Superior temporal gyrus (tissue), 1 donor: ENCODE results near the gene PRCC.
A peak's percentile ranks its signal among the peaks of the same experiment; 100 is the strongest.

Source experiments
- DNase-seq: peaks from one replicate; pipeline ENCODE4 v3.0.0-alpha.2; 2016; ENCODE audit errors: extremely low spot score

The PRCC gene

DNA sequence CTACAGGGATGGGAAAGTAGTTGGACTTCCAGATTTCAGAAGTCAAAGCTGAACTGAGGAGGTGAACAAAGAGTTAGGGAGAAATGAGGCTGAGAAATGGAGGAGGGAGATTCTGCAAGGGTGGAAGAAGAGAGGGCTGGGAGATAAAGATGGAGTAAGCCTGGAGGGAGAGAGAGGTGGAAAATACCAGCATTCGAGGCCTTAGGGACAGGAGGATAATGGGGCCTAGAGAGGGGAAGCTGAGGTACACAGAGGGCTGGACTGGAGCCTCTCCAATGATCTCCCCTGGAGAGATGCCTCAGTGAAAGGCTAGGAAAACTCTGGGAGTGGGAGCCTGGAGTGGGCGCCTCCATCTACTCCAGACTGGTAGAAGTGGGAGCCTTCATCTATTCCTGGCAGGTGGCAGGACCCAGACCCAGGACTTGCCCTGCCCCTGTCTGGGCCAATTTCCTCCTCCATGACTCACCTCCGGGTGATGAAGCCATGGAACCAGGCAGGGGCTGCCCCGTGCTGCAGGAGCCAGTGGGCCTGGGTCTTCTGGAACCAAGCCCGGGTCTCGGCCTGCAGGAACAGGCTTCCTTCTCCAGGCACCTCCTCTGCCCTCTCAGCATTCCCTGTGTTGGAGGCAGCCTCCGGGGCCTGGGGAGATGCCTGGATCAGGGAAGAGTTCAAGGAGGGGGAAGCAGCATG, 47.4 kb downstream of the PRCC start:
- DNase-seq = no peak

DNA sequence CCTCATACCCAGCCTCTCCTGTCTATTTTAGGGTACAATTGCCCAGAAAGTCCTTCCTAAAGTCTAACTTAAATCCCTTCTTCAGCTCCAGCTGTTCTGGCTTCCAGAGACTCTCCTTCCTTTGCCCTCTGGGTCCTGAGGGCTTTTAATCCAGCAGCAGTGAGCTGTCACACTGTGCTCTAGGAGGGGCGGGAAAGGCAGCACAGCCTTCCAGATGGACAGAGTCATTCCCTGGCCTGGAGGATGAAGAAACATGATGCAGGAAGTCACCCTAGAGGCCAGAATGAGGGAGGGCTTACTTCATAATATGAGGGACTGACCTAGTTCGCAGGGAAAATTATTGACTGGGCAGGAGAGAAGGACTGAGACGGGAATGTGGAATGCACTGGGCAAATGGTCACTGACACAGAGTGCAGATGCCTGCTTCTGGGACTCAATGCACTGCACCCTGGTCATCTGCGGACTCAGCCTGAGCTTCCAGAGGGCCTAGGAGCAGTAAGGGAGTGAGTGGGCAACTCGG, 48.0 kb downstream of the PRCC start:
- no peak for DNase-seq

DNA sequence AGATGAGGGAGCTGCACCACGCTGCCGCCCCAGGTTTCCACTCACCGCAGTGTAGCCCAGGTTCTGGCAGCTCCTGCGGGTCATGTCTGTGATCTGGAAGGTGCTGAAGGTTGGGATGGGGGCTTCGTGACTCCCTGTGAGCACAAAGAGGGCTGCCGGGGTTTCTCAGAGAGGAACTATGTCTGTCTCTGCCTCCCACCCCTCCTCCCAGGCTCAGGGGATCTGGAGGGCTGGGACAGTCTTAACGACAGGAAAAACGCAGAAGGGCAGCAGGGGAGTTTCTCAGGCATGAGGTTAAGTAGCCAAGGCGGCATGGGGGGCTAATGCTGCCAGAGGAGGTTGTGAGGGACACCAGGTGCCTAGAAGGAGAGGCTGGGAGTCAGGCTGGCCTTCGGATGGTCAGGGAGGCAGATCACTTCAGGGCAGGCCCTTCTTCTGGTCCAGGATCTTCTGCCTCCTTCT, 48.7 kb downstream of the PRCC start:
- no peak for DNase-seq

DNA sequence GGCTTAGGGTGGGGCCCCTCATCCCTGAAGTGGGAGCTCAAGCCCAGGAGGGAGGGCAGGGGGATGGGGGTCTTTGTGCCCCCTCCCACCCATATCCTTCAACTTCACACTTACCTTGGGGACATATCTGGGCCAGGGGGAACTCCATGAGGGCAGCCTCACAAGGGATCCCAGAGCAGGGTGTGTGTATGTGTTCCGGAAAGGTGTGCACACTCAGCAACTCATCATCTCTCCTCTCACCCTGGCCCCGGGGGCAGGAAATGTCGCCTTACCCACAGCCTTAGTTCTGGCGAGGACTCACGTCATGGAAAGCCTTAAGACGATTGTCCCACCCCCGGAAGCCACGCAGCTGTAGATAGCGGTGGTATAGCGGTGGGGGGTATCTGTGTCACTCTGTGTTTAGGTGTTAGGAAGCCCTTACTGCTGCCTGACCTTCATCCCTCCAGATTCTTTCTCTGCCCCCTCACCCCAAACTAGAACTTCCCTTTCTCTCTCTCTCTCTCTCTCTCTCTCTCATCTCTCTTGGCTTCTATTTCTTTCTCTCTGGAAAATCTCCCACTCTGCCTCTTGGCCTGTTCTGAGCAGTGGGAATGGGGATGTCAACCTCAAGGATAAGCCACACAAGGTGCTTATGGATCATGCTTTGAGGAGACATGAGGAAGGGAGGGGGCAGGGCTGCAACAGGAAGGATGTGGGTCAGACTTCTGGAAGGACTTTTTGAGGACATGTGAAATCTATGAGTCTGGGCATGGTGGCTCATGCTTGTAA, 49.4 kb downstream of the PRCC start, which contains the start of gene SH2D2A:
SH2D2A (minus strand) TSS at position 288 of the 768 bp plus-strand sequence; CDS start at position 148, 140 bp downstream.
- DNase-seq = no peak

DNA sequence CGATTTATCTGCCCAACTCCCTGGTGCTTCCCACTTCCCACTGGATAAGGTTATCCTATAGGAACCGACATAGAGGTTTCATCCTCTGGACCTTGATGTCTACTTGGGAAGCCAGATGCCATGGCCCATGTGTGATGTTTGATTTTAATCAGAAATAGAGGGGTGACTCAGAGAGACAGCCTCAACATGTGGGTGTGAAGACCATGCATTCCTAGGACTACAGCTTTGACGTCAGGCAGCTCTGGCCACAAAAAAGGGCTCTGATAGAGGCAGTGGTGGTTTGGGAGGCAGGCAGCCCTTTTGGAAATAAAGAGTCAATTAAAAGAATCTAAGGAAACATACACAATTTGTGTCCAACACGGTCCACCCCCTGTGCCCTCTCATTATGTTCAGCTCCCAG, 54.5 kb downstream of the PRCC start:
- DNase-seq = no peak

DNA sequence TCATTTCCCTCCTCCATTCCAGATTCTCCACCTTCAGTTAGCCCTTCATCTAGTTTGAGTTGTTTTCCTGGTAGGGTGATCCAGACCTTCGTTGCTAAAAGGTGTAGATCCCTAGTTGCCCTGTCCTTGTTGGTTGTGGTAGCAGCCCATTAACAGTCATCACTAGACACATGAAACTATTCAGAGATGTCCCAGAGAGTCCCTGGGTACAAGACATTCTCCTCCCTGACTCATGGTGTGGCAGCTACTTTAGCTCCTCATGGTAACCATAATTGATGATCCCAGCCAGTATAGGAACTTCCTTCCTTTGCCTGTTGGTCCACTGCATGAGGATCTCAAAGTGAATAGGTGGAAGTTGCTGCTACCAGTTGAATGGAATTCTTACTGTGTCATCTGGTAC, 55.3 kb downstream of the PRCC start:
- DNase-seq = no peak

DNA sequence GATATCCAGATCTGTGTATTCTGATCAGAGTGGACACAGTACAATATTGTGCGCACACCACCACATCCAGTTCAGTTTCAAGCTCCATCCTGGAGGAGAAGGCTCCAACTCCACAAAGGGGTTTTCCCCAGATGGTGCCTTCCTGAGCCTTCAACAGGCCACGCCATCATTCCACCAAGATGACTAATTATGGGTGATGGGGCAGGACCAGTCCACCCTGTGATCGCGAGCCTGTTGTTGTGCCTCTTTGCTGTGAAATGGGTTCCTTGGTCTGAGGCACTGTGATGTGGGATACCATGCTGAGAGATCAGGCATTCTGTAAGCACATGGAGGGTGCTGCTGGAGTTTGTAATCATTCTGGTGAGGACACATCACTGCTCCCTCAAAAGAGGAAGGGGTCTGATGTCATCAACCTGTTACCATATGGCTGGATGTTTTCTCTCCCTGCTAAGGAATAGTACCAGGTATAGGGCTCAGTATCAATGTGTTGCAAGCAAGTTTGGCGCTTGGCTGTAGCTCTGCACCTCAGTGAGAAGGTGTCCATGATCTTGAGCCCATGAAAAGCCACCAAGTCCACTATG, 56.0 kb downstream of the PRCC start:
- no peak for DNase-seq

DNA sequence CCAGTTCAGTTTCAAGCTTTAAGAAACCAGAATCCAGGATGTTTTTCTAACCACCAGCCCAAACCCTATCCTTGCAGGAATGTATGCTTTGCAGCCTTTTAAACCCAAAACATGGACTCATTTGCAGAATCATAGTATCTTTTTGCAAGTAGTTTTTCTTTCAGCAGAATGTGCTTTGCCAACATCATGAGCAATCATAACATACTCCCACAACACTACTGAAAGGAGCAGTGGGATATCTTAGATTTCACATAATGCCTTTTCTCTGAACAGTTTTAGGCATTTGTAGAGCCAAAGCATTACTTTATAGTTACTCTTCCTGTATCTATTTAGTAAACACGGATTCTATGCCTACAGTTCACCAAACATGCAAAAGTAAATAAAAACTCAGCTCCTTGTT, 59.3 kb downstream of the PRCC start:
- peak; percentile 22 for DNase-seq

DNA sequence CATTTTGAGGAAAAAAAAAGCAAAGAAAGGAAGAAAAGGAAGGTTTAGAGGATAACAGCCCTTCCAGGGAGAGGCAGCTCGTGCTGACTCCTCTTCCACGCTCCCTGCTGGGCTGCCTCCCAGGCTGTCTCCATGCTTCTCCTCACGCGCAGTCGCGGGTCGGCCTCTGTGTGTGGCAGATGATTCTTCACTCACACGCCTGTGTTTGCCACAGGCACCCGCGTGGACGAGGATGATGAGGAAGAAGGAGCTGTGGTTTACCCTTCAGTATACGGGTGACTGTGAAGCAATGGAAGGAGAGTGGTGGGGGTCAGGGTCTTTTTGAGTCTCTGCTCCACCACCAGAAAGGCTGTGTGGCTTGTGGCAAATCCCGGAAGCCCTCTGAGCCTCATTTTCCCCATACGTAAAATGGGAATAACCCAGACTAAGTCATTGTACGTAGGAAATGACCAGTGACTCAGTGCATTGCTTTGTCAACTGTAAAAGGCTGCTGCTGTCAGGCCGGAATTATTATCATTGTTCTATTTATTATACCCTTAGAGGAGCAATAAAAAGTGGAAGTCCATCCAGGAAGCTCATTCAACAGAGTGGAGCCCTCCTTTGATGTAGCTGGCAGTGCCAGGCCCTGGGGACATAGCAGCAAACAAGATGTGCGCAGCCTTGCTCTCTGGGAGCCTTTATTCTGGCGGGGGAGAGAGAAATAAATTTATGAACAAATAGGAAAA, 61.2 kb downstream of the PRCC start:
- DNase-seq = no peak

DNA sequence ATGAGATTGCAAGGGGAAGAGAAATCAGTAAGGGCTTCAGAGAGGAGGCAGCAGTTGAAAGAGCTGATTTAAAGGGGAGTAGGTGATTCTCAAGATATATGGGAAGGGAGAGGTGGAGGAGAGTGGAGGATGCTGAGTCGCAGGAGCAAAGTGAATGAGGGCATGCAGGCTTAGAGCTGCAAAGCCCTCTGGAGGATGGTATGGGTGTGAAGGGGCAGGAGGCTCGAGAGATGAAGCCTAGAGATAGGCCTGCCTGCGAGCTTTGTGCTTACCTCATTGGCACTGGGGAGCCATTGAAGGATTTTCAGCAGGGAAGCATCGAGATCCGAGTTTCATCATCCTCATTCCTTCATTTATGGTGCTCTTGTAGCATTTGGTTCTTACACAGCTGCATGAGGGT, 65.1 kb downstream of the PRCC start:
- no peak for DNase-seq

DNA sequence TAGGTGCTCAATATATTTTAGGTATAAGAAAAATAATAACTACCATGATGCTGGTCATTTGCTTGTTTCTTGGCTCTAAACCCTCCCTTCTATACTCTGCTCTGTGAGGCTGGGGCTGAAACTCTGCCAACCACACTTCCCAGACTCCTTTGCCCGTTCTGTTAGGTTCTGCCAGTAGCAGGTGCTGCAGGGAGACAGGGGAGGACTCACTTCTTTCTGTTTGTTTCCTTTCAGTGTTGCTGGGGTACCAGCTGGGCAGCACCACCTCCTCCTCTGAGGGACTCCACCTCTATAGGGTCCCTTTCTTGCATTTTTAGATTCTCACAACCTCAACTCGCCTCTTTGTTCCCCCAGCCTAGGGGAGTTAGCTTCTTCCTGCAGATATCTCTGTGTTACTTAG, 66.3 kb downstream of the PRCC start:
- DNase-seq = no peak

DNA sequence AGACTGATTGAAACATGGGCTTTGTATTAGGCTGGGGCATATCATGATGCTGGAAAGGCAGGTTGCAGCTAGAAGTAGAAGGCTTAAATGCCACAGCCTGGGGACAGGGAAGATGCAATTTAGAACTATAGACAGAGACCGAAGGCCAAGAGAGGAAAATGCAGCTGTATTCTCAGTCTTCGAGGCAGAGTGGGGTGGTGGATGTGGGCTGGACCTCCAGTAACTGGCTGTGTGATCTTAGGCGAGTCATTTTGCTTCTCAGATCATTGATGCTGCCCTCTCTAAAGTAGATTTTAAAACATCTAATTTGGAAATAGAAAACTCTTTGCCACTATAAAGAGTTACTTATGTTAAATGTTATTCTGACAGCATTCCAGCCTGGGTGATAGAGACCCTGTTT, 67.0 kb downstream of the PRCC start:
- no peak for DNase-seq

DNA sequence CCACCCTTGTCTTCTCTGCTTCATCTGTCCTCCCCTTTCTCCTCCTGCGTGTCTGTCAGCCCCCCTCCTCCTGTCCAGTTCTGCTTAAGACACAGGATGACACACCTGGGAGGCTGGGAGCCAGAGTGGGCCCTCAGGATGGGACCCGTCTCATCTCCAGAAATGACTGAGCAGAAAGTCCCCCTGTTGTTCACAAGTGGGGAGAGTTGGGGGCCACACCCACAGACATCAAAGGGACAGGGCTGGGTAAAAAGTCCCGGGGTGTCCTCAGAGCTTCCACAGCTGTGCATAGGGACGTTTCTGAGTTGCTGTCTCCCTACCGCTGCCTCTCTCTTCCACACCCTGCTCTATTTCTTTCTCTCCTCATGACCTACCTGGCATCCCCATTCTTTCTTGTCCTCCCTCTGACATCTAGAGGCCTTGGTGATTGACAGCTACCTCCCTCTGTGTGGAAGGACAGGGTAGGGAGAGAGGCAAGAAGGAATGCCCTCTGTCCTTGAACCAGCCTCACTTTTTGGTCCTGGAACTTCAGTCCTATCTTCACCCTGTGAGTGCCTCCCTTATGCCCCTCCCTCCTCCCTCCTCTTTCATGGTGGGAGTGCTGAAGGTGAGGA, 68.8 kb downstream of the PRCC start:
- no peak for DNase-seq

DNA sequence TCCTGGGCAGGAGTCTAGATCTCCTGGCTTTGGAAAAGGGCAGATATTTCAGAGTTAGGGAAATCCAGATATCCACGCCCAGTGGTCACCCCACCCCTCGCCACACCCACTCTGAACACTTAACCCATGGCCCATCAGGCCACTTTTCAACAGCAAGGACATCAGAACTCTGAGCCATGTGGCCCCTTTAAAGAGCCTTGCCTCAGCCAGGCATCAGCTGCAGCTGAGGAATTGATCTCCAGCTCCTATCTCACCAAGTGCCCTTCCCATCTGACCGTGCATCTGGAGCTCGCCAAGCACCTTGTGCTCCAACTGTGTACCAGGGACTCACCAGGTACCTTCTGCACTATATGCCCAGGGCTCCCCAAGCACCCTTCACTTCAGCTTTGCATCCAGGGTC, 69.6 kb downstream of the PRCC start:
- DNase-seq = no peak

DNA sequence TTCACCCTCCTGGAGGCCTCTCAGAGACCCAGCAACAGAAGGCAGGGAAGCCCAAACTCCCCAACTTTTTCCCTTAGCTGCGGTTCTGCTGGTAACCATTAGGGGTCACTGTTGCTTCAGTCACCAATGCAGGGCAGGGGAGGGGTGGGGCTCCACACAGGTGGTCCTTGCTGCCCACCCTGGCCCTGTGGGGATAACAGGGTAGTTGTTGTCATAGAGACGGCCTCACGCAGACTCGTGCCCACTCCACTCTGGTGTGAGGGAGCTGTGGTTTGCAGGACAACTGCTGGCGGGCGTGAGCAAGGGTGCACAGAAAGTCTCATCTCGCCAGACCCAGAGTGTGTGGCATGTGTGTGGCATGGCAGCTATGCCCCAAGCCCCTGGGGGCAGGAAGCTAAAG, 71.6 kb downstream of the PRCC start:
- DNase-seq = peak; percentile 28

DNA sequence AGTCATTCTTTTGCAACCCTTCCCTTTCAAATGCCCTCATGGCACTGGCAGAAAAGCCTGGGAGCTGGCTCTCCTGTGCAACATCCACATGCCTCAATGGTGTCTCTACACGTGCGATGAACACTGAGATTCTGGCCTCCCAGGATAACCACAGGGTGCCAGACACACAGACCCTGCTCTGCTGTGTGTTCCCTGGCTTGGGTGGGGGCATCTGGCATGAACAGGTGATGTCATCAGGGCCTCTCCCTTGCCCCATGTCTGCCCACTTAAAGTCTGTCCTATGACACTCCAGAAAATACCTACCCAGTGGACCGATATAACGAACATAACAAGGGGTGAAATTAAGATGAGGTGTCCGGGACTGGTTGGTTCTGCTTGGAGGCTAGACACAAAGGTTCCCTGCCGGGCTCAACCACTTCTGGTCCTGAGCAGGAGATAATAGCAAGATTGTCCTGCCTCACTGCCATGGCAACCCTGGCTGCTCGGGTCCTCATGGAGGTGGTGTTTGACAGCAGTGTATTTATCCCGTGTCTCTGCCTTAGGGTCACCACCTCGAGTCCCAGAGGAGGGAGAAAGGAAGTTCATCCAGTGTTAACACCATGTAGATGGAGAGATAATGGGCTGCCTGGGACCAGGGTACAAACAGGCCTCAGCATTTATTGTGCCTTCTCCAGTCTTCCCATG, 72.2 kb downstream of the PRCC start:
- no peak for DNase-seq

DNA sequence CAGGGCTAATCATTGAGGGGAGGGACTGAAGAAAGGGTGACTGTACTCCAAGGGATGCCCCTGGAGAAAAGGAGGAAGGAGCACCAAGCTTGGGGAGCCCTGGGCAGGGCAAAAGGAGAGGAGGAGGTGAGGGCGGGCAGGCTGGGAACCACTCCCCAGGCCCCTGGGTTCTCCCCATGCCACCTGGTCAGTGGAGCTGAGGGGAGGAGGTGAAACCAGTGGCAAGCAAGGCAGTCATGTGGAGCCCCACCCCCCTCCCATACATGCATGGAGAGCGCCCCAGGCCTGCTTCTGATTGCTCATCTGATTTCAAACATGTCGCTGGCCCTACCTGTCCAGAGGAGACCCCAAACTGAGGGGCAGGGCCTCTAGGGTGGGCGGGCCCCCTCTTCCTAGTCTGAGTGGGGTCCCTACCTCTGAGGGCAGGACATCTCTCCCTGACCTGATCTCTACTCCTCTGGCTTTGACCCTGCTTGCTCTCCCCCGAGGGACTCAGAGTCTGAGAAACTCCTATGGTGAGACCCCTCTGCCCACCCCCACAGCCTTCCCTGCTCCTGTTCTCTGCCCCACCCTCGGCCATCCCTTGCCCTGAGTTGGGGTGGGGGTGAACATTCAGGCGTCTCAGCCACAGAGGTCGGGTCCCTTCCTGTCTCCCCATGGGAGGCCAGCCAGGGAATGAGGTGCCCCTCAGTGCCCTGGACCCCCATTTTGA, 73.0 kb downstream of the PRCC start:
- no peak for DNase-seq

DNA sequence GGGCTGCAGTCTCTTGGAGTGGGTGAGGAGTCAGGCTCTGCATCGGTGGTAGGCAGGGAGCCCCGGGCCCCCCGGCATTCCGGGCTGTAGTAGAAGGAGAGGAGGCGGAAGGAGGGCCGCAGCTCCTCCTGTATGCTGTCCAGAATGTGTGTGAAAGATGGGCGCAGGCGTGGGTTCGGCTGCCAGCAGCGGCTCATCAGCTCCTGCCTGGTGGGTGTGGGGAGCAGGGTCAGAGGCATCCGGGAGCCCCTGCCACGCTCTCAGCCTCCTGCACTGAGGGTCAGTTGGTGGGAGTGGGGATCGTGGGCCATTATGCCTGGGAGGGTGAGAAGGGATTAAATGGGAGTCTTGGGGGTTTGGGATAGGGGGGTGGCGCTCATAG, 73.6 kb downstream of the PRCC start:
- no peak for DNase-seq

DNA sequence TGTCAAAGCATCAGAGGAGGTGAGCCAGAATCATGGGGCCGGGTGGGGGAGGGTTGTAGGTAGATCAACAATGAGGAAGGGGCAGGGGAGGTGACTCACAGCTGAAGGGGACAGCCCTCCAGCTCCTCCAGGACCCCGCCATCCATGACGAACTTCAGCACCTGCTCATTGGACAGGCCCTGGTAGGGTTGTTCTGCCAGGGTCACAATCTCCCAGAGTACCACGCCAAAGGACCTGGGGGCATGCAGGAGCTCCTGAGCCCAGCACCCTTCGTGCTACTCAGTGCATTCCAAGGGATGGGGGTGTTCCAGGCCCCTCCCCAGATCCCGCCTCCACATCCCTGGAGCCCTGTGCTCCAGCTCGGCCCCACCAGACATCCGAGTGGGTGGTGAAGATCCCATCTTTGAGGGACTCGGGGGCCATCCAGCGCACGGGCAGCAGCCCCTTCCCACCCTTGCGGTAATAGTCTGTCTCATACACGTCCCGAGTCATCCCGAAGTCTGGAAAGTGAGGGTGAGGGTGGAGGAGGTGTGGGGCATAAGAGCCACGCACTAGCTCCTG, 74.0 kb downstream of the PRCC start:
- DNase-seq = no peak
